CD4-positive, alpha-beta T cell treated with Interleukin-12 subunit alpha and Interleukin-12 subunit beta, for 1 hour (primary cell): ENCODE results near the gene CPVL.

ENCODE experiments used
- DNase-seq: peaks from one replicate; pipeline ENCODE4 v3.0.0-alpha.2; 2020

CPVL gene

DNA sequence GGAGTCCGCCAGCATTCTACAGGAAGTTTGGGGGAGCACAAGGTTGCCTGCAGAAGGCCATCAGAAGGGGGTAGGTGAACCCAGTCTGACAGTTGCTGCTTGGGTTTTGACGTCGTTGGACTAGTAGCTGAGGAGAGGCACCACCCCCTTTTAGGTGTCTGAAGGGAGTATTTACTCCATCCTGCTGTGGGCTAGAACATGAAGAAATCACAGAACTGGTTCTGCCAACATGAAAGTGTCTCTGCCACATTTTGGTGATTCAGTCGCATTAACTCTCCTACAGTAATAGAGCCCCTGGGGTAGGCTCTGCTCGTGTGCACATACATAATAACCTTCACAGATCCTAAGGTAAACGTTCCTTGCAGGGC is 187.4 kb downstream of the CPVL start:
- DNase-seq, result no peak

- DNase-seq, result no peak
Measured at GRCh38 chr7:28958235-28958979, 187.9 kb downstream of the CPVL start, which contains the start of gene TRIL. Gene TRIL, minus strand, starts transcription at chr7:28958330. Its CDS starts 284 bp downstream, at chr7:28958046.

GRCh38 chr7:28957751-28958234 is 188.5 kb downstream of the CPVL start:
- DNase-seq, result no peak

DNA sequence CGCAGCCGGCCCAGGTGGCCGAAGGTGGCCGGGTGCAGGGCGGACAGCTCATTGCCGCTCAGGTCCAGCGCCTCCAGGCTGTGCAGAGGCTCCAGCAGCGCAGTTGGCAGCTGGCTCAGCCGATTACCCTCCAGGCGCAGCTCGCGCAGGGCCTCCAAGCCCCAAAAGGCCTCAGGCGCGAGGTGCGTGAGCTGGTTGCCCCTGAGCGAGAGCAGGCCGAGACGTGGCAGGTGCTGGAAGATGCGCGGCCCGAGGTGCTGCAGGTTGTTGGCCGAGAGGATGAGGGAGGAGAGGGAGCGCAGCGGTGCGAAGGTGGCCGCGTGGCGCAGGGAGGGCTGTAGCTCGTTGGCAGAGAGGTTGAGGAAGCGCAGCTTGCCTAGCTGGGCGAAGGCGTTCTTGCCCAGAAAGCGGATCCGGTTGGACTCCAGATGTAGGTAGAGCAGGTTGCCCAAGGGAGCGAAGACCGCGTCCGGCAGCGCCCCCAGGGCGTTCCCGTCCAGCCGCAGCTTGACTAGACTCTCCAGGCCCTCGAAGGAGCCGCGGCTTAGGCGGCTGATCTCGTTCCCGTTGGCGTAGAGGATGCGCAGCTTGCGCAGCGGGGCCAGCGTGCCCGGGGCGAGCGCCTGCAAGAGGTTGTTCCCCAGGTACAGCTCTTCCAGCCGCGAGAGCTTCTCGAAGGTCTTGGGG is 189.1 kb downstream of the CPVL start:
- no peak for DNase-seq

GRCh38 chr7:28956608-28957063 is 189.7 kb downstream of the CPVL start:
- peak; percentile 12 for DNase-seq

GRCh38 chr7:28955718-28956607 is 190.4 kb downstream of the CPVL start:
- peak; percentile 18 for DNase-seq

DNA sequence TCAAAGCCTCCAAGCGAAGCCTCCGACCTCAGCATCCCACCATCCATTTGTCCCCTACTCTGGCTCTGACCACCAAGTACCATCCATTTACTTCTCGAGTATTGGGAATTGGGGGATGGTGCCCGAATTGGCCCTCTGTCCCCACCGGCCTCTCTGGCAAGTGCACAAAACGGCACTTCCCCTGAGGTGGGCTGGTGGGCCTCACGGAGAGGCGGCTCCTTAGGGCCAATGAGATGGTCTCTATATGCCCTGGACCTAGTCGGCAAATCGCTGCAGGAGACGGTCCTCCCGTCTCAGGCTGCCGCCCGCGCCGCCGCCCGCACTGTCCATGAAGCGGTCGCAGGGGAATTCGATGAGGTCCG is 191.0 kb downstream of the CPVL start:
- DNase-seq, result no peak

DNA sequence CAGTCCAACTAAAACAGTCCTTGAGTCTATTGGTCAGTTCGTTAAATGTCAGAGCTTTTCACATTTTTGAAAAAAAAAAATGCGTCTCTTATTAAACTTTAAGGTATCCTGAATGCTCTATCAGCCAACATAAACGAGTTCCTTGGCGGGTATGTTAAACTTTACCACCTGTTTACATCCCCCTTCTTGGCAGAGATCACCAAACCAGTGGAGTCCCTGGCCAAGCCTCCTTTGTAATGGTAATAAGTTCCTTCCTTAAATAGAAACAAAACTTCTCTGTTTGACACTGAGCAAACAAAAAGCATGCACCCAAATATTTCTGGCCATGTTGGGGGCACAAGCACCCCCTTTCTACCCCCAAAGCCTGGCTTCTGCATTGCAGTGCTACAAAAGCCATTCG is 191.4 kb downstream of the CPVL start:
- no peak for DNase-seq

DNA sequence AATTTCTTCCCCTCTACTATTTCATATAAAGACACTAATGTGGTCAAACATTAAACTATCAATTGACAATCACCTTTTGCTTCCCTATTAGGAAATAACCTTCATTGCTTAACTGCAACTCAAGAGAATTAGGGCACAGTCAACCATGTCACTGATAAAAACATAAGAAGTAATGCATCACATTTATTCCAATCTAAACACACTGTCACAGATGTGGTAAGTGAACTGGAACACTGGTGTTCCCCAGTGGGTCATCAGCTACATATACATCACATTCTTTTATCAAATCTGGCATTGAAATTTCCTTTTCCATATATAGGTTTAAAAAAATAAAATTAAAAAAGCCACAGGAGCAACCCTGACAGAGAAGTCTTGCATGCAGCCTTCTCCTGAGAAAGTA is 191.9 kb downstream of the CPVL start:
- DNase-seq, result no peak

GRCh38 chr7:28953633-28954032 is 192.7 kb downstream of the CPVL start:
- DNase-seq, result no peak
